ENCODE measurements around the gene SMARCC1. TPM values are rescaled to one million over a fixed set of nuclear protein-coding genes. Genes with fewer than 3 reads are reported as not detected.
"Not testable (repeated sequence)": the region's sequence is repeated elsewhere in the genome, so short reads cannot be mapped to it uniquely, and the experiment has no call there.

SMARCC1 gene
- total RNA-seq, 1 experiment from 2014 or later: 43.1 TPM

DNA sequence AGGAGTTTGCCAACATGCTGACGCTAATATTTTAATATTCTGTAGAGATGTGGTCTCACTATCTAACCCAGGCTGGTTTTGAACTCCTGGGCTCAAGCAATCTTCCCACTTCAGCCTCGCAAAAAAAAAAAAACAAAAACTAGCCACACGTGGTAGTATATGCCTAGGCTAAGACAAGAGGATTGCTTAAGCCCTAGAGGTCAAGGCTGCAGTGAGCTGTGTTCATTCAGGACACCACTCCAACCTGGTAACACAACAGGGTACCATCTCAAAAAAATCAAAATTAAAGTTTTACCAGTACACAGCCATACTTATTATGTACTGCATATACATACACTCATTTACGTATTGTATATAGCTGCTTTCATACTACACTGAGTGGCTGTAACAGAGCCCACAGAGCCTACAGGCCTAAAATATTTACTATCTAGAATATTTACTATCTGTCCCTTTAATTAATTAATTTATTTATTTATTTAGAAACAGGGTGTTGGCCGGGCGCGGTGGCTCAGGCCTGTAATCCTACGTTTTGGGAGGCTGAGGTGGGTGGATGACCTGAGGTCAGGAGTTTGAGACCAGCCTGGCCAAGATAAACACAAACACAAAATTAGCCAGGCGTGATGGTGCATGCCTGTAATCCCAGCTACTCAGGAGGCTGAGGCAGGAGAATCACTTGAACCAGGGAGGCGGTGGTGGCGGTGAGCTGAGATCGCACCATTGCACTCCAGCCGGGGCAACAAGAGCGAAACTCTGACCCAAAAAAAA is 23.2 kb downstream of the SMARCC1 start:
- intact Hi-C loops (cut with micrococcal nuclease): no loop called here
- H3K4me2 ChIP-seq (ENCODE audit: low read length): no peak overlapping the region
- H3K9me2 ChIP-seq (replicated peaks; ENCODE audit: low read length): no peaks in the 10 kb centered on the region
- H3K27ac ChIP-seq (ENCODE audit: low read length): no peak overlapping the region
- DNase-seq (no peak), ATAC-seq (no peak)
- POLR2A ChIA-PET (ENCODE audit: unreplicated experiment): no interaction called here
- peaks cover 77% of the 10 kb centered on the region for H3K79me2 ChIP-seq (ENCODE audit: low read length)
- H3K4me3 ChIP-seq (ENCODE audit: low read length): no peak overlapping the region
- no peaks in the 10 kb centered on the region for H3K27me3 ChIP-seq (ENCODE audit: low read length)
- H2AFZ ChIP-seq (ENCODE audit: low read length): no peak overlapping the region
- CTCF ChIA-PET: interaction anchor here (0.5 kb wide), 1 partner anchor 31 kb away, joined by 3 read pairs; no protein-coding TSS in a partner anchor
- TF ChIP-seq EZH2 (IDR thresholded peaks at IDR 0.05; ENCODE audit: low read length, unreplicated experiment): no peak
- no peak for TF ChIP-seq EZH2phosphoT487 (IDR thresholded peaks at IDR 0.05; ENCODE audit: borderline replicate concordance, low read length)
- TF ChIP-seq, protein P1, sequence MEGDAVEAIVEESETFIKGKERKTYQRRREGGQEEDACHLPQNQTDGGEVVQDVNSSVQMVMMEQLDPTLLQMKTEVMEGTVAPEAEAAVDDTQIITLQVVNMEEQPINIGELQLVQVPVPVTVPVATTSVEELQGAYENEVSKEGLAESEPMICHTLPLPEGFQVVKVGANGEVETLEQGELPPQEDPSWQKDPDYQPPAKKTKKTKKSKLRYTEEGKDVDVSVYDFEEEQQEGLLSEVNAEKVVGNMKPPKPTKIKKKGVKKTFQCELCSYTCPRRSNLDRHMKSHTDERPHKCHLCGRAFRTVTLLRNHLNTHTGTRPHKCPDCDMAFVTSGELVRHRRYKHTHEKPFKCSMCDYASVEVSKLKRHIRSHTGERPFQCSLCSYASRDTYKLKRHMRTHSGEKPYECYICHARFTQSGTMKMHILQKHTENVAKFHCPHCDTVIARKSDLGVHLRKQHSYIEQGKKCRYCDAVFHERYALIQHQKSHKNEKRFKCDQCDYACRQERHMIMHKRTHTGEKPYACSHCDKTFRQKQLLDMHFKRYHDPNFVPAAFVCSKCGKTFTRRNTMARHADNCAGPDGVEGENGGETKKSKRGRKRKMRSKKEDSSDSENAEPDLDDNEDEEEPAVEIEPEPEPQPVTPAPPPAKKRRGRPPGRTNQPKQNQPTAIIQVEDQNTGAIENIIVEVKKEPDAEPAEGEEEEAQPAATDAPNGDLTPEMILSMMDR (conservative IDR thresholded peaks at IDR 0.05; ENCODE audit: low read depth, low read length): no peak
- H3K9me3 ChIP-seq (ENCODE audit: low read length): no peaks in the 10 kb centered on the region
- no TSS peak for BruUV-seq (replicated peaks)
- H3K9ac ChIP-seq (ENCODE audit: low read length): no peak overlapping the region
- no peaks in the 10 kb centered on the region for H3F3A ChIP-seq (ENCODE audit: low read length, unreplicated experiment)
- peaks cover 17% of the 10 kb centered on the region; the same call in 1 of the 2 replicates for H3K36me3 ChIP-seq (ENCODE audit: low read depth, low read length)
- H4K20me1 ChIP-seq (ENCODE audit: low read length): peaks cover 15% of the 10 kb centered on the region; the same call in 1 of the 2 replicates
- H3K4me1 ChIP-seq (ENCODE audit: insufficient read depth, low read length): peaks cover 5% of the 10 kb centered on the region; the same call in 1 of the 2 replicates

DNA sequence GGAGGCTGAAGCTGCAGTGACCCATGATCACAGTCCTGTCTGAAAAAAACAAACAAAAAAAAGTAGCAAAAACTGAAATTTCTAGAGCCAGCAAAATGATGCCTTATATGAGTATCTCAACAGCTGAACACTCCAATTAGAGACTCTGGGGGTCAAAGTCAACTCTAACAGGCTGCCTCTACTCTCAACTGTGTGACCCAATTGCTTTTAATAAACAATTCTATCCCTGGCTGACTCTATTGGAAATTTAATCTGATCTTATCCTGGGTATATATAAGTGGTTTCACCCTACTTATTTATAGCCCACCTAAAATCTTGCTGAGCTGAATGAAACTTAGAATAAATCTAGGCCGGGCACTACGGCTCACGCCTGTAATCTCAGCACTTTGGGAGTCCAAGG is 29.0 kb downstream of the SMARCC1 start:
- Histone ChIP-seq H3K4me1 (ENCODE audit: insufficient read depth, low read length) (no peaks in the 10 kb centered on the region), H3K9me3 (ENCODE audit: low read length) (no peaks in the 10 kb centered on the region), H3K9me2 (replicated peaks; ENCODE audit: low read length) (no peaks in the 10 kb centered on the region), H3K4me2 (ENCODE audit: low read length) (no peak overlapping the region), H4K20me1 (ENCODE audit: low read length) (peaks cover 20% of the 10 kb centered on the region), H3F3A (ENCODE audit: low read length, unreplicated experiment) (no peaks in the 10 kb centered on the region), H3K27ac (ENCODE audit: low read length) (no peak overlapping the region), H3K27me3 (ENCODE audit: low read length) (no peaks in the 10 kb centered on the region), H3K36me3 (ENCODE audit: low read depth, low read length) (peaks cover 8% of the 10 kb centered on the region; the same call in 1 of the 2 replicates), H3K79me2 (ENCODE audit: low read length) (peaks cover 87% of the 10 kb centered on the region), H3K9ac (ENCODE audit: low read length) (no peak overlapping the region), H3K4me3 (ENCODE audit: low read length) (no peak overlapping the region), H2AFZ (ENCODE audit: low read length) (no peak overlapping the region)
- CTCF ChIA-PET: no interaction called here
- POLR2A ChIA-PET (ENCODE audit: unreplicated experiment): no interaction called here
- ATAC-seq (no peak), DNase-seq (no peak)
- no TSS peak for BruUV-seq (replicated peaks)
- TF ChIP-seq EZH2phosphoT487 (IDR thresholded peaks at IDR 0.05; ENCODE audit: borderline replicate concordance, low read length): no peak
- TF ChIP-seq, protein P1 (conservative IDR thresholded peaks at IDR 0.05; ENCODE audit: low read depth, low read length): no peak
- TF ChIP-seq EZH2 (IDR thresholded peaks at IDR 0.05; ENCODE audit: low read length, unreplicated experiment): no peak
- intact Hi-C loops (cut with micrococcal nuclease): no loop called here

DNA sequence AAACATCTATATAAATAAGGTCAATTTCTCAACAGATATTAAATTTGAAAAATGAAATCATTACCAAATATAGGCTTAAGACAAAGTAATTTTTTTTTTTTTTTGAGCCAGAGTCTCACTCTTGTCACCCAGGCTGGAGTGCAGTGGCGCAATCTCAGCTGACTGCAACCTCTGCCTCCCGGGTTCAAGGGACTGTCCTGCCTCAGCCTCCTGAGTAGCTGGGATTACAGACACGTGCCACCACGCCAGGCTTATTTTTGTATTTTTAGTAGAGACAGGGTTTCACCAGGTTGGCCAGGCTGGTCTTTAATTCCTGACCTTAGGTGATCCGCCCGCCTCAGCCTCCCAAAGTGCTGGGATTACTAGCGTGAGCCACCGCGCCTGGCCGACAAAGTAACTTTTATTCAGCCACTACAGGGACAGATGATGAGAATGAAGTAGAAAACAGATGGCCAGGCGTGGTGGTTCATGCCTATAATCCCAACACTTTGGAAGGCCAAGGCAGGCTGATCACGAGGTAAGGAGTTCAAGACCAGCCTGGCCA is 30.8 kb downstream of the SMARCC1 start:
- H3K9me3 ChIP-seq (ENCODE audit: low read length); H3K36me3 ChIP-seq (ENCODE audit: low read depth, low read length); ATAC-seq; intact Hi-C loops (cut with micrococcal nuclease); H3K9ac ChIP-seq (ENCODE audit: low read length); BruUV-seq (replicated peaks); H3K27ac ChIP-seq (ENCODE audit: low read length); H3F3A ChIP-seq (ENCODE audit: low read length, unreplicated experiment); H3K9me2 ChIP-seq (replicated peaks; ENCODE audit: low read length); H2AFZ ChIP-seq (ENCODE audit: low read length); H3K4me1 ChIP-seq (ENCODE audit: insufficient read depth, low read length); DNase-seq; POLR2A ChIA-PET (ENCODE audit: unreplicated experiment); H3K4me2 ChIP-seq (ENCODE audit: low read length); CTCF ChIA-PET; H3K27me3 ChIP-seq (ENCODE audit: low read length); H3K4me3 ChIP-seq (ENCODE audit: low read length): not testable (repeated sequence)
- peaks cover 81% of the 10 kb centered on the region for H3K79me2 ChIP-seq (ENCODE audit: low read length)
- H4K20me1 ChIP-seq (ENCODE audit: low read length): peaks cover 15% of the 10 kb centered on the region
